GM19238 (cell line): ENCODE results near the gene SLC2A9.

ENCODE experiments used
- DNase-seq: peaks from one replicate; pipeline ENCODE4 v3.0.0; 2011; ENCODE audit warnings: low spot score; ENCODE audit not compliant: insufficient read length

The SLC2A9 gene

GRCh38 chr4:9963328-9963727 lies 58.0 kb downstream of the SLC2A9 start:
- no peak for DNase-seq

- DNase-seq, result no peak
These were observed 58.5 kb downstream of the SLC2A9 start for GRCh38 chr4:9962611-9963314.

- DNase-seq, result no peak
These were observed 66.8 kb downstream of the SLC2A9 start for GRCh38 chr4:9954468-9954867.

GRCh38 chr4:9953089-9953488 lies 68.2 kb downstream of the SLC2A9 start:
- no peak for DNase-seq

GRCh38 chr4:9952415-9952950 lies 68.8 kb downstream of the SLC2A9 start:
- DNase-seq, result no peak

- DNase-seq, result no peak
These were observed 71.7 kb downstream of the SLC2A9 start for GRCh38 chr4:9949573-9949972.

- no peak for DNase-seq
These were observed 73.9 kb downstream of the SLC2A9 start for GRCh38 chr4:9947168-9948062.

- DNase-seq, result no peak
These were observed 75.1 kb downstream of the SLC2A9 start for GRCh38 chr4:9946170-9946569.

GRCh38 chr4:9944431-9945425 lies 76.6 kb downstream of the SLC2A9 start:
- DNase-seq, result no peak

- no peak for DNase-seq
These were observed 77.5 kb downstream of the SLC2A9 start for GRCh38 chr4:9943761-9944160.

- no peak for DNase-seq
These were observed 78.2 kb downstream of the SLC2A9 start for GRCh38 chr4:9942921-9943600.

GRCh38 chr4:9942139-9942538 lies 79.2 kb downstream of the SLC2A9 start:
- DNase-seq, result no peak

GRCh38 chr4:9940041-9940440 lies 81.3 kb downstream of the SLC2A9 start:
- DNase-seq, result no peak

- DNase-seq, result no peak
These were observed 82.4 kb downstream of the SLC2A9 start for GRCh38 chr4:9938933-9939332.

GRCh38 chr4:9937078-9937477 lies 84.2 kb downstream of the SLC2A9 start:
- no peak for DNase-seq

GRCh38 chr4:9936129-9936644 lies 85.1 kb downstream of the SLC2A9 start:
- DNase-seq, result no peak

- no peak for DNase-seq
These were observed 87.3 kb downstream of the SLC2A9 start for GRCh38 chr4:9933956-9934355.

- DNase-seq, result no peak
These were observed 88.1 kb downstream of the SLC2A9 start for GRCh38 chr4:9933184-9933583.

- DNase-seq, result no peak
These were observed 88.5 kb downstream of the SLC2A9 start for GRCh38 chr4:9932771-9933170.

- no peak for DNase-seq
These were observed 90.2 kb downstream of the SLC2A9 start for GRCh38 chr4:9931146-9931545.
